Mucosa of stomach (tissue), 1 donor: Measurements from ENCODE around the gene ANKMY2.

Experiments
- H3K27me3 ChIP-seq: one replicate; pipeline ENCODE4 v1.7.0; 2013; ENCODE audit warnings: mild to moderate bottlenecking, low read length; ENCODE audit not compliant: control insufficient read depth, insufficient read depth
- H3K36me3 ChIP-seq: one replicate; pipeline ENCODE4 v1.7.0; 2013; ENCODE audit warnings: low read length; ENCODE audit not compliant: control insufficient read depth, insufficient read depth
- H3K4me1 ChIP-seq: one replicate; pipeline ENCODE4 v1.7.0; 2013; ENCODE audit warnings: mild to moderate bottlenecking, low read length; ENCODE audit not compliant: control insufficient read depth, insufficient read depth
- H3K4me3 ChIP-seq: one replicate; pipeline ENCODE4 v1.7.0; 2013; ENCODE audit warnings: low read length
- H3K9ac ChIP-seq: one replicate; pipeline ENCODE4 v1.7.0; 2013; ENCODE audit warnings: mild to moderate bottlenecking, low read length, moderate library complexity
- H3K9me3 ChIP-seq: one replicate; pipeline ENCODE4 v1.7.0; 2013; ENCODE audit warnings: mild to moderate bottlenecking, low read length, moderate library complexity; ENCODE audit not compliant: control insufficient read depth
- donor health status: Pancreatic carcinoma.

ANKMY2 gene

DNA sequence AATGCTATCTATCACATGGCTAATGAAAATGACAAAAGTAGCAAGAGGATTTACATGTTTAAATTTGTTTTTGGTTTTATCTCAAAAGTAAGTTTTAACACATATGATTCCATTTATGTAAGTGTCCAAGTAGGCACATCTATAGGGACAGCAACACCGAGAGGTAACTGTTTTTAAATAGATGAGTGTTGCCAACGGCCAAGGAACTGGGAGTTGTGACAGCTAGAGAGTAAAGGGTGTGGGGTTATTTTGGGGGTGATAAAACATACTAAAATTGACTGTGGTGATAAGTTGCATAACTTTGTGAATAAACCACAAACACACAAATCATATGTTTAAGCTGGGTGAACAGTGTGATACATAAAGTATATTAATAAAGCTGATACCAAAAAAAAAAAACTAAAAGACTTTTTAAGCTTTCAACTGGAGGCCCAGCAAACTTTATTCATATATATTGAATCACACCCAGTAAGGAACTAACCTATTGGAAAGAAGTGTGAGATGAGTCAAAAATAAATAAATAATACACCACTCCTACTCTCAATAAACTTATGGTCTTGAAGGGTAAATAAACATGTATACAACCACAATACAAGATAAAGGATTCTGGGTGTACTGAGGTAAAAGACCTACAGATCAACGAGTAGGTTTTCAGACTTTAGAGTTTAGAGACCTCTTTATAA lies 85.9 kb downstream of the ANKMY2 start:
- Histone ChIP-seq H3K4me3 (no peak overlapping the region), H3K9ac (no peak overlapping the region), H3K36me3 (no peaks in the 10 kb centered on the region), H3K27me3 (no peaks in the 10 kb centered on the region), H3K4me1 (peaks cover 10% of the 10 kb centered on the region), H3K9me3 (no peaks in the 10 kb centered on the region)

- Histone ChIP-seq H3K36me3 (no peaks in the 10 kb centered on the region), H3K4me3 (no peak overlapping the region), H3K9me3 (no peaks in the 10 kb centered on the region), H3K9ac (no peak overlapping the region), H3K4me1 (peaks cover 2% of the 10 kb centered on the region), H3K27me3 (no peaks in the 10 kb centered on the region)
These were observed 86.7 kb downstream of the ANKMY2 start for GRCh38 chr7:16558761-16559302.

DNA sequence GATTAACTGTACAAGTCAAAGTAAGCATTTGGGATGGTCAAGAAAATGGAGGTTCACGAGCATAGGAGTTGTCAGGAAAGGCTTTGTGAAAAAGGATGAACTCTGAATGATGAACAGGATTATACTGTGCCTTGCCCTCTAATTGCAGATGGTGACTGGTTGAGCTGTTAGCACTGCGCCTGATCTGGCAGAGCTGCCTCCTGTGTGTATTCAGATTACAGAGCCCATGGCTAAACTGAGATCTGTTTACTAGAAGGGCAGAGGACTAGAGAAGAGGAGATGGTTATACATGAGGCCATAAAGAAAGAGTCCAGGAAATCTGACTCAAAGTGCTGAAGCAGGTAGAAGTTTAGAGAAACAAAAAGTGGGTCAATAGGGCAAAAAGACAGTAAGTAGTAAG lies 89.2 kb downstream of the ANKMY2 start:
- Histone ChIP-seq H3K27me3 (no peaks in the 10 kb centered on the region), H3K4me1 (no peaks in the 10 kb centered on the region), H3K4me3 (no peak overlapping the region), H3K9me3 (no peaks in the 10 kb centered on the region), H3K36me3 (no peaks in the 10 kb centered on the region), H3K9ac (no peak overlapping the region)

DNA sequence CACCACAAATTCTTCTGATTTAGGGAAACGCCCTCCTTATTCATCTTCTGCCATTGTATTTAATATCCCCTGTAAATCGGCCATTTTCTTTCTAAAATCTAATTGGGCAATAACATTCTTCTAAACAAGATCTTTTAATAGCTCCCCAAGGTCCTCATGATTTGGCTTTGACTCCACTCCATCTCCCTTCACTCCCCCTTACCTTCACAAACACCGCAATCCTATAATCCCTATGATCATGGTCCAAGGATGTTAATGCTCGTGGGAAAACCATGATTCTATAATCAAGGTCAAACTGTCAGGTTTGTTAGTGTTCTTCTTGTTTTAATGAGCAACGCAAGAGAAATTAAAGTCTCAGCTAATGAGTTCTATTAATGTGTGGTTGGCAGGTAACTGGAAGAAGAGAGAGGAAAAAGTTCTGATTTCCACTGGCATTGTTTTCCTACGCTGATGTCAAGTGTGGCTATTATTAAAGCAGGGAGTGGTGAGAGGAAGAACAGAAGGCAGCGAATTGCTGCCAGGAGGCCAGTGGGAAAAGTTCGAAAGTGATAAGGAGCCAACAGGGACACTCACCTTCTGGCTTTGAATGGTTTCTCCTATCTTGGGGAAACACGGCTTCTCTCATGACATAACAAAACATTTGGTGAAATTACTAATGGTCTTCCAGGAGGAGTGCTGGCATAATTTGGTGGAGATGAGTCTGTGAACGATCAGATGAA lies 90.9 kb downstream of the ANKMY2 start:
- no peak overlapping the region for H3K9ac ChIP-seq
- H3K4me3 ChIP-seq, result no peak overlapping the region
- H3K36me3 ChIP-seq, result no peaks in the 10 kb centered on the region
- H3K27me3 ChIP-seq, result no peaks in the 10 kb centered on the region
- H3K9me3 ChIP-seq, result no peaks in the 10 kb centered on the region
- H3K4me1 ChIP-seq, result no peaks in the 10 kb centered on the region

GRCh38 chr7:16550671-16551070 lies 94.9 kb downstream of the ANKMY2 start:
- Histone ChIP-seq H3K9ac (no peak overlapping the region), H3K9me3 (no peaks in the 10 kb centered on the region), H3K36me3 (no peaks in the 10 kb centered on the region), H3K4me3 (no peak overlapping the region), H3K4me1 (no peaks in the 10 kb centered on the region), H3K27me3 (no peaks in the 10 kb centered on the region)
